Fibroblast of lung (primary cell): Measurements from ENCODE around the gene CIAPIN1. TPM values are rescaled to one million over a fixed set of nuclear protein-coding genes. Genes with fewer than 3 reads are reported as not detected.

Experiments
- DNase-seq, 2 donors: peaks; one replicate each; pipeline versions ENCODE4 v3.0.0 to v3.0.0-alpha.2; 2010; ENCODE audit warnings: low read depth in 2 of 2
- H2AFZ ChIP-seq: 2 replicates; pipeline ENCODE4 v1.5.1; 2012; ENCODE audit warnings: low read length, control low read depth, inconsistent platforms
- H3K27ac ChIP-seq: 2 replicates; pipeline ENCODE4 v1.5.1; 2011; ENCODE audit warnings: low read length, control low read depth; ENCODE audit not compliant: insufficient read depth
- H3K27me3 ChIP-seq: 2 replicates; pipeline ENCODE4 v1.5.1; 2011; ENCODE audit warnings: mild to moderate bottlenecking, low read length; ENCODE audit not compliant: control insufficient read depth, insufficient read depth
- H3K36me3 ChIP-seq: 2 replicates; pipeline ENCODE4 v1.5.1; 2011; ENCODE audit warnings: low read length; ENCODE audit not compliant: control insufficient read depth, insufficient read depth
- H3K4me1 ChIP-seq: 2 replicates; pipeline ENCODE4 v1.5.1; 2011; ENCODE audit warnings: low read length; ENCODE audit not compliant: control insufficient read depth, insufficient read depth; ENCODE audit errors: extremely low read depth
- H3K4me2 ChIP-seq: 2 replicates; pipeline ENCODE4 v1.5.1; 2011; ENCODE audit warnings: low read length, control low read depth; ENCODE audit not compliant: insufficient read depth; ENCODE audit errors: extremely low read depth
- H3K4me3 ChIP-seq, 4 experiments: fragments of 200-600 bp in 1 of 4; sonication (generic) in 1 of 4; replicated peaks in 1 of 4; 2 replicates each; pipeline ENCODE4 v1.5.1; 2011 to 2016; ENCODE audit warnings: low read length in 4 of 4, low read depth in 3 of 4, mild to moderate bottlenecking in 3 of 4, control low read depth in 2 of 4, inconsistent platforms in 1 of 4, mixed read lengths in 1 of 4; ENCODE audit not compliant: insufficient read depth in 1 of 4; ENCODE audit errors: control extremely low read depth in 1 of 4
- H3K79me2 ChIP-seq: 2 replicates; pipeline ENCODE4 v1.5.1; 2012; ENCODE audit warnings: mild to moderate bottlenecking, low read length, inconsistent platforms; ENCODE audit not compliant: control insufficient read depth, insufficient read depth
- H3K9ac ChIP-seq: 2 replicates; pipeline ENCODE4 v1.5.1; 2011; ENCODE audit warnings: mild to moderate bottlenecking, low read length, control low read depth; ENCODE audit not compliant: insufficient read depth
- H3K9me3 ChIP-seq: 2 replicates; pipeline ENCODE4 v1.5.1; 2012; ENCODE audit warnings: low read depth, low read length; ENCODE audit not compliant: control insufficient read depth, insufficient read depth
- H4K20me1 ChIP-seq: 2 replicates; pipeline ENCODE4 v1.5.1; 2011; ENCODE audit warnings: low read length; ENCODE audit not compliant: control insufficient read depth, insufficient read depth; ENCODE audit errors: extremely low read depth
- CTCF ChIP-seq, 2 donors: IDR thresholded peaks in 1 of 2; conservative IDR thresholded peaks in 1 of 2; 1 replicate in 1 of 2; 2 replicates in 1 of 2; pipeline ENCODE4 v1.5.1; 2011 to 2012; ENCODE audit warnings: low read length in 2 of 2, control low read depth in 1 of 2, inconsistent platforms in 1 of 2, low read depth in 1 of 2, mild to moderate bottlenecking in 1 of 2
- EZH2 ChIP-seq: IDR thresholded peaks from 2 replicates; pipeline ENCODE4 v1.5.1; 2012; ENCODE audit warnings: low read length, control low read depth, mild to moderate bottlenecking; ENCODE audit errors: missing control alignments
- polyA plus RNA-seq, 2 donors: library from polyadenylated mRNA; depleted of rRNA in 1 of 2; stranded (reverse) in 1 of 2; unstranded in 1 of 2; fragments of >200 nt; gene quantifications; 2 replicates each; pipeline ENCODE4 v1.2.1, GENCODE V29; 2011 to 2012; ENCODE audit warnings: missing spikeins in 1 of 2
- total RNA-seq: library from RNA; depleted of rRNA; stranded (reverse); fragments of >200 nt; gene quantifications from 2 replicates; pipeline ENCODE4 v1.2.1, GENCODE V29; 2014

The CIAPIN1 gene
- total and polyA plus RNA-seq, 2 donors (not counting 1 experiment from before 2014, with no cell fraction given): 38.3 to 40.2 TPM

DNA sequence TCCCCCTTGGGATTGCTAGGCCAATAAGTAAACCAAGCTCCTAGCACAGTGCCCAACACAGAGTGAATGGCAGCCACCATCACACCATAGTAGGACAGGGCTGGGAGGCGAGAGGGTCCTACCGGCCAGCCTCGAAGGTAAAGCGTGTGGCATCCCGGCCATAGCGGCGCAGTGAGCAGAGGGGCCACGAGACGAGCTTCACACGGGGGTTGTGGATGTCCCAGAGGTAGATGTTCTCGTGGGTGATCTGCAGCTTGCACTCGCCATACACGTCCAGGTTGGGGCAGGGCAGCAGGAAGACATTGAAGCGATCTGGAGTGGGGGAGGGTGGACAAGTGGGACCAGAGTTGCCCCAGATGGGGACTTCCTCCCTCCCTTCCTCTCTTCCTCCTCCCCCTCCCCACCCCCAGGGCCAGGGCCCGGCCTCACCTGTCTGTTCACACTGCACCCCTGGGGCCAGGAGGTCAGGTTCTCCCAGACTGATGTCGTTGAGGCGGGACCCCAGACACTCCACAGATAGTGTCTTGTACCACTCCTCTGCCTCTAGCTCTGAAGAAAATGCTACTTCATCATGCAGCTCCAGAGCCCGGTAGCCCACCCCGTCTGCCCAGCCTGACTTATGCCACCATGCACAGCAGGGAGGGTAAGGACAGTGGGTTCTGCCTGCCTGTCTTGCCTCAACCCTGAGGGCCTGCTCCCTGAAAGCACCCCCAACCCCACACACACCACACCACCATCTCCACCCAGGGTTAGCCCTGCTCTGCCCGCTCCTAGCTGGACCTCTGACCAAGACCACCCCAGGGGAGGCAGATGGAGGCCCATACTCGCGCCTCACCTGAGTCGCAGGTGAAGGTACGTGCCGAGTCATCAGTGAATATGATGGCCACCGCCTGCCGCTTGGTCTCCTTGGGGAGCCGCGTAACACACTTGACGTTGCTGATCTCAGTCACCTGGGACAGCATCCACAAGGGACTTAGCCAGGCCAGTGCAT lies 27.8 kb upstream of the CIAPIN1 start:
- DNase-seq: no peak
- peaks cover 15% of the 10 kb centered on the region for H3K36me3 ChIP-seq
- H3K4me1 ChIP-seq: peaks cover 17% of the 10 kb centered on the region
- H3K27me3 ChIP-seq: no peaks in the 10 kb centered on the region
- H3K79me2 ChIP-seq: no peaks in the 10 kb centered on the region
- no peak for TF ChIP-seq EZH2
- no peak for TF ChIP-seq CTCF (conservative IDR thresholded peaks at IDR 0.05 in 1 of 2, IDR thresholded peaks at IDR 0.05 in 1 of 2; ENCODE audit: low read depth in 1 of 2, low read length in 2 of 2)
- no peaks in the 10 kb centered on the region for H3K9me3 ChIP-seq
- no peak overlapping the region for H3K27ac ChIP-seq
- no peak overlapping the region for H3K4me3 ChIP-seq
- no peak overlapping the region for H3K9ac ChIP-seq
- H3K4me2 ChIP-seq: no peak overlapping the region
- H2AFZ ChIP-seq: no peak overlapping the region
- no peaks in the 10 kb centered on the region for H4K20me1 ChIP-seq

DNA sequence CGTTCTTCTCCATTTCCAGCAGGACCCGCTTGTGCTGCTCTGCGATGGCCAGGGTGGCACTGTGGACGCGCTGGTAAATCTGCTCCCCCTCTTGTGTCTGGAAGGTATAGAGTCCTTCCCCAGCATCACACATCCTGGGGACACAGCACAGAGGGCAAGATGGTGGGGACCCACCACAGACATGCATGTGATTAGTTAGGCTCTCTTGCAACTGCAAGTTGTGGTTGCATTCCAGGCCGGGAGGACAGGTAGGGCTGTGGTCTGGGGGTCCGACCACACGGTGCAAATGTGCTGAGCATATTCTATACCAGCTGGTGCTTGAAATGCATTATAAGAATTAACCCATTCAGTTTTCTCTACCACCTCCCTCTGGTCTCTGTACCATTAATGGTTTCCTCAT lies 26.7 kb upstream of the CIAPIN1 start:
- H3K27ac ChIP-seq: no peak overlapping the region
- H3K4me1 ChIP-seq: peaks cover 9% of the 10 kb centered on the region
- no peak overlapping the region for H3K9ac ChIP-seq
- no peak overlapping the region for H3K4me2 ChIP-seq
- H4K20me1 ChIP-seq: no peaks in the 10 kb centered on the region
- no peaks in the 10 kb centered on the region for H3K9me3 ChIP-seq
- no peaks in the 10 kb centered on the region for H3K27me3 ChIP-seq
- peaks cover 21% of the 10 kb centered on the region for H3K36me3 ChIP-seq
- H3K79me2 ChIP-seq: no peaks in the 10 kb centered on the region
- DNase-seq: no peak
- H2AFZ ChIP-seq: no peak overlapping the region
- TF ChIP-seq EZH2: no peak
- no peak for TF ChIP-seq CTCF (conservative IDR thresholded peaks at IDR 0.05 in 1 of 2, IDR thresholded peaks at IDR 0.05 in 1 of 2; ENCODE audit: low read depth in 1 of 2, low read length in 2 of 2)
- H3K4me3 ChIP-seq: no peak overlapping the region

DNA sequence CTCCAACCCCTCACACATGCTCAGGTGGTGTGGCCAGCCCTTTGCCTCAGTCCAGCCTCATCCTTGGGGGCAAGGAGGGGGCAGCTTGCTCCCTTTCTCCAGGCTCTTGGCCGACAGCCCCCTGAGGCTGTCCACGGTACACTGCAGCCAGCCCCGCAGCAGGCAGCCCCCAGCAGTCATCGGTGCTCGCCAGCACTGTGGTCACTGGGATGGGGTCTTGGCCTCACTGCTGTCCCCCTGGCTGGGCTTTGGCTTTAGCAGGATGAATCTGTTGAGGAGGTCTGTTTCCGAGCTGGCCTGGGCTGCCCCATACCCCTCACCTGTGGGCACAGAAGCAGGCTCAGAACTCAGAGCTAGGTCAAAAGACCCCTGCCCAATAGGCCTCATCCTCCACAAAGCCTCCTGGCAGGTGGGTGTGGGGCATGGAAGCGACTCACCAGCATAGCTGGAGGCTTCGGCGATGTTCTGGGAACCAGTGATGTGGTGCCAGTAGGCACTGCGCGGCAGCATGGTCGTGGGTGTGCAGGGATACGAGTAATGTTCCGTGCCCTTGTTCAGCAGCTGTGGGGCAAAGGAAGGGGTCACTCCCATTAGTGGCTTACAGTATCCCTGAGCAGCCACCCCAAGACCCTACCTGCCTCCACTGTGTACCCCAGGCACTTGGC lies 26.1 kb upstream of the CIAPIN1 start:
- no peak overlapping the region for H3K4me2 ChIP-seq
- no peaks in the 10 kb centered on the region for H3K9me3 ChIP-seq
- no peaks in the 10 kb centered on the region for H3K79me2 ChIP-seq
- H2AFZ ChIP-seq: no peak overlapping the region
- no peak overlapping the region for H3K27ac ChIP-seq
- no peaks in the 10 kb centered on the region for H4K20me1 ChIP-seq
- no peak overlapping the region for H3K4me3 ChIP-seq
- no peak for DNase-seq
- peaks cover 22% of the 10 kb centered on the region for H3K36me3 ChIP-seq
- TF ChIP-seq EZH2 (no peak), CTCF (conservative IDR thresholded peaks at IDR 0.05 in 1 of 2, IDR thresholded peaks at IDR 0.05 in 1 of 2; ENCODE audit: low read depth in 1 of 2, low read length in 2 of 2) (no peak)
- H3K4me1 ChIP-seq: peaks cover 4% of the 10 kb centered on the region
- H3K27me3 ChIP-seq: no peaks in the 10 kb centered on the region
- no peak overlapping the region for H3K9ac ChIP-seq
